HG03045 (cell line): Measurements from ENCODE around the gene LAMA2.
"Not testable (repeated sequence)": the region's sequence is repeated elsewhere in the genome, so short reads cannot be mapped to it uniquely, and the experiment has no call there.

Source experiments
- ATAC-seq: cut with Tn5 transposase; IDR thresholded peaks from one replicate; pipeline ENCODE4 v1.9.1; 2021; ENCODE audit warnings: mild to moderate bottlenecking, moderate library complexity; ENCODE audit not compliant: unreplicated experiment

LAMA2 gene

GRCh38 chr6:129172279-129172995 is 289.5 kb downstream of the LAMA2 start:
- ATAC-seq: not testable (repeated sequence)

- ATAC-seq: no peak
Observed at GRCh38 chr6:129175066-129175465, 292.1 kb downstream of the LAMA2 start.

- no peak for ATAC-seq
Observed at GRCh38 chr6:129177801-129178200, 294.9 kb downstream of the LAMA2 start.

- ATAC-seq: no peak
Observed at GRCh38 chr6:129179283-129179682, 296.3 kb downstream of the LAMA2 start.

DNA sequence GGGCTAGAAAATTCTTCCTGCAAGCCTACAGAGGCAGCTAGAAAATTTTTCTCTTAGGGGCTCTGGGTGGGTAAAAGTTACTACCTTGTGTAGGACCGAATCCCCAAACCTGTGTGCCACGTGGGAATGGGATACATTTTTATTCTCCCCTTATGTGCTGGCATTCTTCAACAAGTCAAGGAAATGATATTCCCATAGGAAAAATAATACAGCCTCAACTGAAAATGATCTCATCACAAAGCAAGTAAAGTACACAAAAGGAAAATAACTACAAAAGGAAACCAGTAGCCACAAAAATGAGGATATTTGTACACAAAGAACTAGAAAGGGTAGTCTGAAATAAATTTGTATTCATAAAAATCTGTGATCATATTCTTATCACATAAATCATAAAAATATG is 298.1 kb downstream of the LAMA2 start:
- no peak for ATAC-seq

GRCh38 chr6:129183187-129183591 is 300.3 kb downstream of the LAMA2 start:
- no peak for ATAC-seq

DNA sequence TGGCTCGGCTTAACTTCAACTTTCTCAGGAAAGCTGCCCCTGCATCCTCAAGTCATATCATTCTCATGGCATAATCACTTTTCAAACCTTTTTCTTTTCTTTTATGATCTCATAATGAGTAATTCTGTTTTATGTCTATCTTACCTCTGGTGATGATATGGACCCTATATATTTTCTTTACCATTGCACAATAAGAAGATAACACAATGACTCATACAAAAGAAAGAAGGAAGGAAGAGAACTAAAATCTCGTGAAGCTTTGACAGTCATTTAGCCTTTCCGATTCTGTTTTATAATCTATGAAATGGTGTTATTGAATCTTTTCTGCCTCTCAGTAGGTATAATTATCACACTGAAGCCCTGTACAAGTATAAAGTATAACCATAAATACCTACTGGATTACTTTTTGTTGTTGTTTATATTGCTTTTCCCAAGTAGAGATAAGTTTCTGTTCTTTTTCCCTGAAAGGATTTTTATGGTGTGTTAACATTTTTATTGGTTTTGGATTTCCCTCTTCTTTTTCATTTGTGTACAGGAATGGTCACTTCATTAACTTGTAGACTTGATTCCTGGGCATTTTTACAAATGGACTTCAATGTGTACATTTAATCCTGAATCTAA is 300.9 kb downstream of the LAMA2 start:
- ATAC-seq: no peak

DNA sequence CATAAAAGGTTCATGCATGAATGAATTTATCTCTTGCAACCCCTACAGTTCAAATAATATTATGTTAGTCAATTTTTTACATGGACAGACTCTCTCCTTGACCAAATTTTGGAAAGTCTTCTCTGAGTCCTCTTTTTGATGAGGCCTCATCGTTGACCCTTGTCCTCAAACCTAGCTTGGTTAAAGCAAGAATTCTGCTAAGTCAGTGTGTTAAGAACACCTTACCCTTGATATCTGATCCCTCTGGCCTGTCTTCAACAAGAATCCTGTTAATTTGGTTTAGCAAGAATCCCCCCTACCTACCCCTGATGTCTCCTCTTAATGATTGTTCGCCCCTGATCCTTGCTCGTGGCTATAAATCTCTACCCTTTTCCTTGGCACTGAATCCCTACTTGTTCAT is 301.4 kb downstream of the LAMA2 start:
- no peak for ATAC-seq

DNA sequence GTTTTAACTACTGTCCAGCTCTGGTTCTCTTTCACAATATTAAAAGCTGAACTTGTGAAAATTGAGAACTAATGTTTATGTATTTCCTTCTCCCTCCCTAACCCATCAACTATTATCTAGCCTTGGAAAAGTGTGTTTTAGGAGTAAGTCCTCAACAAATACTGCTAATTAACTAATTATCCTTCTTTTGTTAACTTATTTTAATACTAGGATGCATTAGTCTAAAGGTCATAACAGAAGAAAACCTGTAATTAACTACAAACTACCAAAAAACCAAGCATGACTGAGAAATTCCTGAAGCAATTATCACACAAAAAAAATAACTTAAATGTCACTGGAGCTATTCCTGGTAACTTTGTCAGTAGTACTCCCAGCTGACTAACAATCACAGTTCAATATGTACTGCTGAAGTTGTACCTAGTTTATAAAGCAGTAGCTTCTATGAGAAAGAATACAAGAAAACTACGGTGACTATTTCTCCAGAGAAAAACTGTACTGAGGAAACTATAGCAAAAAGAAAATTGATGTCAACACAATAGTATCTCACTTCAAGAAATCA is 301.9 kb downstream of the LAMA2 start:
- ATAC-seq: no peak

GRCh38 chr6:129186988-129187387 is 304.1 kb downstream of the LAMA2 start:
- no peak for ATAC-seq

GRCh38 chr6:129188306-129188705 is 305.4 kb downstream of the LAMA2 start:
- ATAC-seq: no peak

- ATAC-seq: no peak
Observed at GRCh38 chr6:129188795-129189194, 305.9 kb downstream of the LAMA2 start.

DNA sequence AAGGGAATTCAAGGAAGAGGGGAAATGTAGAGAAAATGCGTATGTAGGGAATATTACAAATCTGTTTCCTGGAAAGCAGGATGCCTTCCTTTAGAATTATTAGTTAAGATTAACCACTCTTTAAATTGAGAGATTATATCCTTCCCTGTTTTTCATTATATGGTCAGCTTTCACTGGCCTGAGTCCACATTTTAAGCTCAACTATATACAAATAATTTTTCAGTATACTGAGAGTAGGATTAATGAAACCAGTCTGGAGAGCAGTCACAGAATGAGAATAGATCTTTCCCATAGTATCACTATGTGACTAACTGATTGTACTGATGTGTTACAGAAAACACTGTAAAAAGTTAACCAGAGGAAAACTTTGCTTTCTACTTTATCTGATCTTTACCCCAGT is 306.3 kb downstream of the LAMA2 start:
- ATAC-seq: no peak

GRCh38 chr6:129191235-129191634 is 308.3 kb downstream of the LAMA2 start:
- no peak for ATAC-seq

DNA sequence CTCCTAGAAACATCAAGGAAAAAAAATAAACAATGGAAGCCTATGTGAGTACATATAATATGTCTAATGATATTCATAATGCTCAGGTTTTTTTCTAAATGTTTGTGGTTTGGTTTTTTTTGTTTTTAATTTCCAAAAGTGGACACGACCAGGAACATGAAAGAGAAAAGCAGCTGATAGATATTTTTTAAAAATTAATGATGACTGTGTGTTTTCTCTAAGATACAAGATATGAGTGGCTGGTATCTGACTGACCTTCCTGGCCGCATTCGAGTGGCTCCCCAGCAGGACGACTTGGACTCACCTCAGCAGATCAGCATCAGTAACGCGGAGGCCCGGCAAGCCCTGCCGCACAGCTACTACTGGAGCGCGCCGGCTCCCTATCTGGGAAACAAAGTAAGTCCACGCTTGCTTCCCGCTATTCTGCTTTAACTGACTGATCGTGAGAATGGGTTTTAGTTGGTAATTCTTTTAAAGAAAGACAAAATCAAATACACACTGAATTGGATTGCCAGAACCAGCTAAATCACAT is 309.6 kb downstream of the LAMA2 start:
- ATAC-seq: no peak

GRCh38 chr6:129194306-129194941 is 311.5 kb downstream of the LAMA2 start:
- no peak for ATAC-seq

- ATAC-seq: no peak
Observed at GRCh38 chr6:129195161-129195560, 312.2 kb downstream of the LAMA2 start.

DNA sequence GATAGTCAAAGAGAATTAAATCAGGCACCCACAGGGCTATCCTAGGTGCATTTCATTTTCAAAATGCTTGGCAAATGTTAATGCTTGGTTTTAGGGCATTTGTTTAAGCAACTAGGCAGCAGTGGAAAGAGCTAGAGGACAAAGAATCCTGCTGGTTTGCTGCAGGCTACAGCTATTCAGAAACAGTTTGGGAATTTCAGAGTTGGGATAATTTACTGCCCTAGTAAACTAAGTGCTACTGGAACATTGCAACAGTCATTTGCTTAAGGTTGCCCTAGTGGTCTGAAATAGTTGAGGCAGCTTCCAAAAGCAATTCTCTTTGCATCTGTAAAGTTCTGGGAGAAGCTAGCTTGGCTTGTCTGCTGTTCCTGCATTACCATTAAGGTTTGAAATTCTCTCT is 312.7 kb downstream of the LAMA2 start:
- no peak for ATAC-seq

DNA sequence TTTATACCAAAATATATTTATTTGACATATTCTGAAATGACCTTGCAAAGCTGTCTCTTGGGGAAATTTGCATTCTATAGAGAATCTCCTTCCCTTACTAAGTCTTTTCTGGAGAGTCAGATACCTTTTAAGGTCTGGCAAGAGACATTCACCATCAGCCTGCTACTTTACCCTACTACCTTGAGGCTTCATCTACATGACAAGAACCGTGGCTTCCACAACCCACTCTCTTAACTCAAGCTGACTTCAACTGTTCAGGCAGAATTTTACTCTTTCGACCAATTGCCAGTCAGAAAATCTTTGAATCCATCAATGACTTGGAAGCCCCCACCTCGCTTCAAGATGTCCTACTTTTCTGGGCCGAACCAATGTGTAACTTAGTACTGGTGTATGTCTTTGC is 314.2 kb downstream of the LAMA2 start:
- ATAC-seq: no peak

DNA sequence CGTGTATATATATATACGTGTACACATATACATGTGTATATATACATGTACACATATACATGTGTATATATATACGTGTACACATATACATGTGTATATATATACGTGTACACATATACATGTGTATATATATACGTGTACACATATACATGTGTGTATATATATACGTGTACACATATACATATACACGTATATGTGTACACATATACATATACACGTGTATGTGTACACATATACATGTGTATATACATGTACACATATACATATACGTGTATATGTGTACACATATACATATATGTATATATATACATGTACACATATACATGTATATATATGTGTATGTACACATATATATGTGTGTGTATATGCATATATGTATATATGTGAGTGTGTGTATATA is 317.2 kb downstream of the LAMA2 start:
- no peak for ATAC-seq

GRCh38 chr6:129203190-129203900 is 320.4 kb downstream of the LAMA2 start:
- no peak for ATAC-seq
